ENCODE results near the gene NPIPB2.

- TF ChIP-seq POLR2A (IDR thresholded peaks at IDR 0.05) (no peak), CTCF (IDR thresholded peaks at IDR 0.05) (no peak)
Observed at GRCh38 chr16:11957591-11958395, 15.9 kb upstream of the NPIPB2 start.
